Glomerular endothelial cell (primary cell): ENCODE data around the gene PFKFB3. TPM values are rescaled to one million over a fixed set of nuclear protein-coding genes. Genes with fewer than 3 reads are reported as not detected.
"Not testable (repeated sequence)": the region's sequence is repeated elsewhere in the genome, so short reads cannot be mapped to it uniquely, and the experiment has no call there.

ENCODE experiments used
- DNase-seq: peaks from one replicate; pipeline ENCODE4 v3.0.0-alpha.2; 2011; ENCODE audit warnings: low read depth, low spot score; ENCODE audit errors: extremely low read depth
- total RNA-seq: library from RNA; depleted of rRNA; stranded (reverse); fragments of >200 nt; gene quantifications from 2 replicates; pipeline ENCODE4 v1.2.3, GENCODE V29; 2015

Gene PFKFB3
- total RNA-seq, 1 donor from 2014 or later: 49.9 TPM

- DNase-seq: no peak
Observed at GRCh38 chr10:6269432-6269831, 66.7 kb downstream of the PFKFB3 start.

GRCh38 chr10:6269953-6270867, 67.5 kb downstream of the PFKFB3 start:
- DNase-seq: no peak

- no peak for DNase-seq
Observed at GRCh38 chr10:6270951-6271350, 68.2 kb downstream of the PFKFB3 start.

GRCh38 chr10:6271663-6272062, 68.9 kb downstream of the PFKFB3 start:
- no peak for DNase-seq

GRCh38 chr10:6272126-6272525, 69.4 kb downstream of the PFKFB3 start:
- no peak for DNase-seq

GRCh38 chr10:6273351-6273750, 70.6 kb downstream of the PFKFB3 start:
- DNase-seq: no peak

GRCh38 chr10:6274040-6274439, 71.3 kb downstream of the PFKFB3 start:
- no peak for DNase-seq

- DNase-seq: no peak
Observed at GRCh38 chr10:6274484-6274883, 71.8 kb downstream of the PFKFB3 start.

- peak; percentile 90 for DNase-seq
Observed at GRCh38 chr10:6275022-6275997, 72.6 kb downstream of the PFKFB3 start.

- DNase-seq: no peak
Observed at GRCh38 chr10:6276356-6276755, 73.6 kb downstream of the PFKFB3 start.

- DNase-seq: no peak
Observed at GRCh38 chr10:6278519-6279120, 75.9 kb downstream of the PFKFB3 start.

GRCh38 chr10:6279540-6280267, 77.0 kb downstream of the PFKFB3 start:
- no peak for DNase-seq

GRCh38 chr10:6280291-6280690, 77.6 kb downstream of the PFKFB3 start:
- no peak for DNase-seq

- no peak for DNase-seq
Observed at GRCh38 chr10:6282454-6282958, 79.8 kb downstream of the PFKFB3 start.

GRCh38 chr10:6283655-6284054, 80.9 kb downstream of the PFKFB3 start:
- DNase-seq: no peak

GRCh38 chr10:6290621-6291020, 87.9 kb downstream of the PFKFB3 start:
- not testable (repeated sequence) for DNase-seq

GRCh38 chr10:6292741-6293151, 90.0 kb downstream of the PFKFB3 start:
- DNase-seq: no peak

- not testable (repeated sequence) for DNase-seq
Observed at GRCh38 chr10:6296425-6296824, 93.7 kb downstream of the PFKFB3 start.

GRCh38 chr10:6296828-6297251, 94.1 kb downstream of the PFKFB3 start:
- DNase-seq: no peak

- no peak for DNase-seq
Observed at GRCh38 chr10:6297522-6297921, 94.8 kb downstream of the PFKFB3 start.
